SK-N-MC (cell line): ENCODE data around the gene TRIM62.

ENCODE experiments used
- EZH2 ChIP-seq: fragments of 200-600 bp; sonication (generic); IDR thresholded peaks from one replicate; pipeline ENCODE4 v1.6.1; 2017; ENCODE audit warnings: antibody characterized with exemption
- POLR2AphosphoS5 ChIP-seq: IDR thresholded peaks from 2 replicates; pipeline ENCODE4 v1.6.1; 2012; ENCODE audit warnings: mild to moderate bottlenecking, low read depth, low read length, borderline replicate concordance

DNA sequence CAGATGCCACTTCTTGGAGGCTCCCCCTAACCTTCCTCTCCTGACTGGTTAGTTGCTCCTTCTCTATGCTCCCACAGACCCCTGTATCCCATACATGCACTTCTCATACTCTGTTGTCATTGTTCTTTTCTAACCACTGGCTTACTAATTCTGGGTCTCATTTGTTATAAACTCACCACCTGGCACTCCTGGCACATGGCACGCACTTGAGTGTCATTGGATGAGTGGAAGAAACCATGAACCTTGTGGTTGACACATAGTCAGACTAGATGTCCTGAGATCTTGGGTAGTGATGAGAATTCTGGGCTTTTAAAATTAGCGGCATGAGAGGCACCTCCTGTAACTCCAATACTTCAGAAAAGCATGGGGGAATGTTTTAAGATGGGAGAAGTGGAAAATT, 49.3 kb downstream of the TRIM62 start:
- no peak for TF ChIP-seq EZH2
- TF ChIP-seq POLR2AphosphoS5 = no peak
